NCI-H2227 treated with DMSO at 0.1 percent for 48 hours (cell line): ENCODE data around the gene CUL7.
"Not testable (repeated sequence)": the region's sequence is repeated elsewhere in the genome, so short reads cannot be mapped to it uniquely, and the experiment has no call there.

Source experiments
- DNase-seq: peaks from one replicate; lab custom pipeline; 2025; lab: John Stamatoyannopoulos, UW

Gene CUL7

DNA sequence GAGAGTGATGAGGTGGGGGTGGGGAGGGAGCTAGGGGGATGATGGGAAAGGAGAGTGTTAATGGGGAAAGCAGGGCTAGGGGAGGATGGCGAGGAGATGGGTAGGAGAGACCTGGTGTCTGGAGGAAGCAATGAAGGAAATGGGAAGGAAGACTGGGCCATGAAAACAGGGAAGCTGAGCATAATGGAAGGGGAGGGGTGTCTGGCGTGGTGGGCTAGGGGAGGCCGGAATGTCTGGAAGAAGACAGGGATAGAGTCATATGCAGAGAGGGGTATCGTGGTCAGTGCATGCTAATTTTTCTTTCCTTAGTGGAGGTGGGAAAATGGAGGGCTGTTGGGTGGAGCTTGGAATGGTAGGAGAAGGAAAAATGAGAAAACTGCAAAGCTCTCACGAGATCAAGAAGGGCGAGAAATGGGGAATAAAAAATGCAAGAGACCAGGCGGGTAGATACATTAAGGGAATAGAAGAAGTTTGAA lies 39.2 kb downstream of the CUL7 start:
- DNase-seq: no peak

GRCh38 chr6:43013843-43014433 lies 39.7 kb downstream of the CUL7 start, which contains the start of the genes KLHDC3 and MEA1:
Gene KLHDC3 (plus strand): TSS chr6:43014249. CDS start chr6:43017193, 2,944 bp downstream.
Gene MEA1 (minus strand): TSS chr6:43013946. CDS start chr6:43013813, 133 bp downstream.
- DNase-seq: peak; percentile 97

DNA sequence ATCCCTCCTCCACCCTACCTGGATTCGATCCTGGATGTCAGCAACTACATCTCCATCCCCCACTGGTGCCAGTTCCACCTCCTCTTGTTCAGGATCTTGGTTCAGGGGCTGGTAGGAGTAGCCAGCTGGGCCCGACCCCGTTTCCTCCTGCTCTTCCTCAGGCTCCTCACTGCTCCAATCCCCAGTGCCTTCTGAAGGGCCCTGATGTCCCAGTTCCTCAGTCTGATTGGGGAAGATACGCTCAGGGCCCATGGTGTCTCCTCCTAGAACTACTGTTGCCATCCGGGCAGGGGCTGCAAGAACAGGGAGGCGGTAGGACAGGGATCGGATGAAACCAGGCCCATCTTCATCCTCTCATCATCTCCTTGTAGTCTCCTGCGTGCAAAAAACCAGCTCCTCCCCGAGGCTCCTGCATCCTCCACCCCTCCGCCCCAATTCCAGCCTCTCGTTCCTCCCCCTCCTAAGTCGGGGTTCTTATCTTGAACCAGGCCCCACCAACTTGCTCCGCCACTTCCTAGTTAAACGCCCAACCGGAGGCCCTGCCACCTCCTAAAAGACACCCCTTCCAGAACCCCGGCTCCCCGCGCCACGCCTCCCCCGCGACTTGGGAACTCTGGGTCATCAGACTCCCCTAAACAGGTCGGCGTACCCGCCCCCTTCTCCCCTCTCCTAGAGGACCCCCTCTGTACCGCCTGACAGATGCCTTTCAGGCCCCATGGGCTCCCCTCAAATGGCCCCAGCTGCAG lies 40.4 kb downstream of the CUL7 start:
- no peak for DNase-seq

DNA sequence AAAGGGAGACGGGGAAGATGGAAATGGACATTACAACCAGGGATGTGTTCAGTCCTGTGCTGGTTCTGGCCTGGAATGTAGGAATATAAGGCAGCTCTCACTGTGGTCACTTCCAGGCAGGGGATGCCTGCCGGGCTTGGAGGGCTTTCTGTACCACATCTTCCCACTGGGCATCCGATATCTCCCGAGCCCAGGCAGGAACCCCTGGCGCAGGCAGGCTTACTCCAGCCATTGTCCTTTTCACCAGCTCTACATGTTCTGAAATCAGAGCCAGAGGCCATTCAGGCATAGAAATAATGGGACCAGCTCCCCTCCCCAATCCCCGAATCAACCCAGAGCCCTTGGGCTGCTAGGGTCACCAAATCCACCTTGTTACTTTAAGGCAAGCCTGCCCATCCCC lies 41.3 kb downstream of the CUL7 start:
- no peak for DNase-seq

DNA sequence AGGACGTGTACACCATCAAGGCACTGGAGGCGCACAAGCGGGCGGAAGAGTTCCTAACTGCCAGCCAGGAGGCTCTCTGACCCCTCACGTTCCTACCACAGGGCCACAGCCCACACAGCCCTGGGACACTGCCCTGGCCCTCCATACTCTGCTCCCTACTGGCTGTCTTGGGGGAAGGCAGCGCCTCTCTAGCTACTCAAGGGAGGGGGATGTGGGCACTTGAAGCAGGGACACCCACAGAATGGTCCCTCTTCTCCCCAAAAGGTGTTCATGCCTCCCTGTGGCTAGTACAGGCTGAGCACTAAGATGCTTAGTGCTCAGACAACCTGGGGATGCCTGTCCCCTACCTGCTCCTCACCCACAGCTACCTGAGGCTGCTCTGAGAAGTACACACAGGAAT lies 42.4 kb downstream of the CUL7 start:
- DNase-seq: no peak

- no peak for DNase-seq
Measured at GRCh38 chr6:43009124-43009523, 44.5 kb downstream of the CUL7 start.

DNA sequence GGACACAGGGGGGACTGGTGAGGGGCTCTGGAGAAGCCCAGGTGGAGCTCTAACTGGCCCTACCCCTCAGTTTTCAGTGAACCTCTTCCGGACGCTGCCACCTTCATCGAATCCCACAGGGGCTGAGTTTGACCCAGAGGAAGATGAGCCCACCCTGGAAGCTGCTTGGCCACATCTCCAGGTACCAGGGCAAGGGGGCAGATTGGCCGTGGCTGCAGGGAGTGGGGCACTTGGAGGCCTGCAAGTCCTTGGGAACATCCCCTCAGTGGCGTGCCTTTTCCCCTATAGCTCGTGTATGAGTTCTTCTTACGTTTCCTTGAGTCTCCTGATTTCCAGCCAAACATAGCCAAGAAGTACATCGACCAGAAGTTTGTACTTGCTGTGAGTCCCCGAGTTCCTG lies 46.5 kb downstream of the CUL7 start:
- DNase-seq: no peak

- no peak for DNase-seq
Measured at GRCh38 chr6:43006251-43006650, 47.4 kb downstream of the CUL7 start.

DNA sequence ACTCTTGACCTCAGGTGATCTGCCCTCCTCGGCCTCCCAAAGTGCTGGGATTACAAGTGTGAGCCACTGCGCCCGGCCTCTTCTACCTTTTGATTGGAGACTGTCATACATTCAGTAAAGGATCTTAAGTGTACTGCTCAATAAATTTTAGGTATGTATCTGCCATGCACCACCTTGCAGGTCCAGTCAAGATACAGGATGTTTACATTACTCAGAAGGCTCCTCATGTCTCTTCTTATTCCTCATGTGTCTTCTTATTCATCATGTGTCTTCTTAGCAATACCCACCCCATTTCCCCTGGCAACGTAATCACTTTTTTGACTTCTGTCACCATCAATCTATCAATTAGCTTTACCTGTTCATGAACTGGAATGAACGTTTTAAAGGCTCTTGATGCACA lies 47.8 kb downstream of the CUL7 start:
- DNase-seq: no peak

GRCh38 chr6:43001843-43002242 lies 51.8 kb downstream of the CUL7 start:
- no peak for DNase-seq

DNA sequence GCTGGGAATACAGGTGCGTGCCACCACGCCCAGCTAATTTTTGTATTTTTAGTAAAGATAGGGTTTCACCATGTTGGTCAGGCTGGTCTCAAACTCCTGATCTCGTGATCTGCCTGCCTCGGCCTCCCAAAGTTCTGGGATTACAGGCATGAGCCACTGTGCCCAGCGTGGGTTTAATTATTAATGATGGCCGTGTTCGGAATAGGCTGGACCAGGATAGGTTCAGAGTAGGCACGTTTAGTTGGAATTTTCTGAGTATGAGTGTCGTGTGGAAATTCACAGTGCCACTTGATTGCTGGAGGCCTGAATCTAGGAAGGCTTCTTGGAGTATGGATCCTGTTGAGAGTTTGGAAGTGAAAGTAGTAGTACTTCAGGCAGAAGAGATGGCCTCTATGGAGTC lies 55.4 kb downstream of the CUL7 start:
- not testable (repeated sequence) for DNase-seq

- DNase-seq: no peak
Measured at GRCh38 chr6:42996513-42996912, 57.1 kb downstream of the CUL7 start.

DNA sequence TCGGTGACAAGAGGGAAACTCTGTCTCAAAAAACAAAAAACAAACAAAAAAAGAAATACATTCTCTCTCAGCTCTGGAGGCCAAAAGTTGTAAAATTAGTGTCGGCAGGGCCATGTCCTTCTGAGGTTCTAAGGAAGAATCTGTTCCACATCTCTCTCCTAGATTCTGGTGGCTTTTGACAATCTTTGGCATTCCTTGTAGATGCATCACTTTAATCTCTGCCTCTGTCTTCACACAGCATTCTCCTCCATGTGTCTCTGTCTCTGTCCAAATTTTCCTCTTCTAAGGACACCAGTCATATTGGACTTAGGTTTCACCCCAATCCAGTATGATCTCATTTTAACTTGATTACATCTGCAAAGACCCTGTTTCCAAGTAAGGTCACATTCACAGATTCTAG lies 60.2 kb downstream of the CUL7 start:
- no peak for DNase-seq

GRCh38 chr6:42989923-42990322 lies 63.7 kb downstream of the CUL7 start:
- no peak for DNase-seq

DNA sequence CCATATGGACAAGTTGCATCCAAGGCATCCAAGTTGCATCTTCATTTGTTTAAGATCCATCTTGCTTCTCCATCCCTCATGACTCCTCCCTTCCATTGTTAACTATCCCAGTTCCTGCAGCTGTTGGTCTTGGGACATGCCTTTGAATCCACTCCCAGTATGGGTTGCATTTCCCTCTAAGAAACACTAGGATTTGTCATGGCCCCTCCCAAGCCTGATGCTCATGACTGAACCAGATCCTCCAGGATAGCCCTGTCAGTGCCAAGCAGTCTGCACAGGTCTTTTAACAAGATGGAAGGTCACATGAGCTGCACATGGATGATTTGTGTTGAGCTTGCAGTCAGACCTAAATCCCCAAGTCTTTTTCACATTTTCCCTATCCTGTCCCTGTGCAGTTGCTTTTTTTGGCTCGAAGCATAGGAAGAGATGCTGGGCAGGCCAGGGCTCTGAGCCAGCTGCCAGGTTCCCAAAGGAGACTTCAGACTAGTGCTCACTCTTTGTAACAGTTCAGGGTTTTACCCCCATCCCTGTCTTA lies 65.1 kb downstream of the CUL7 start:
- no peak for DNase-seq
